ENCODE measurements around the gene UBE2F. TPM values are rescaled to one million over a fixed set of nuclear protein-coding genes. Genes with fewer than 3 reads are reported as not detected.
A peak's percentile ranks its signal among the peaks of the same experiment; 100 is the strongest.

Gene UBE2F
- total and polyA plus RNA-seq, 2 of the 13 experiments (the other 11 are each of a cell fraction or from before 2014, with no cell fraction given), result 35.4 to 73.1 TPM

- ATAC-seq (no peak), DNase-seq (ENCODE audit: low spot score) (no peak), FAIRE-seq (no peak)
- H2AFZ ChIP-seq (ENCODE audit: low read length), result no peak overlapping the region
- no peak for TF ChIP-seq PHF8 (CRISPR knock-in tag; IDR thresholded peaks at IDR 0.05)
- no peak for TF ChIP-seq EHMT2 (IDR thresholded peaks at IDR 0.05; ENCODE audit: borderline replicate concordance, low read depth, low read length)
- no peak for TF ChIP-seq ZNF232 (CRISPR knock-in tag; IDR thresholded peaks at IDR 0.05; ENCODE audit: borderline replicate concordance)
- no peak for TF ChIP-seq ZNF224 (CRISPR knock-in tag; IDR thresholded peaks at IDR 0.05)
- no peak for TF ChIP-seq NFIB (CRISPR knock-in tag; IDR thresholded peaks at IDR 0.05; ENCODE audit: borderline replicate concordance)
- no peak for TF ChIP-seq ZNF567 (CRISPR knock-in tag; IDR thresholded peaks at IDR 0.05; ENCODE audit: borderline replicate concordance)
- no peak for TF ChIP-seq STAT6 (CRISPR knock-in tag; IDR thresholded peaks at IDR 0.05; ENCODE audit: borderline replicate concordance)
- no peak for TF ChIP-seq MAF1 (CRISPR knock-in tag; IDR thresholded peaks at IDR 0.05; ENCODE audit: borderline replicate concordance)
- TF ChIP-seq NR2F1 (CRISPR knock-in tag; IDR thresholded peaks at IDR 0.05), result no peak
- TF ChIP-seq ZNF282 (IDR thresholded peaks at IDR 0.05; ENCODE audit: partially characterized antibody), result no peak
- no peak for TF ChIP-seq SKI (IDR thresholded peaks at IDR 0.05; ENCODE audit: partially characterized antibody)
- H3K27me3 ChIP-seq (ENCODE audit: control insufficient read depth in 1 of 2, insufficient read depth in 2 of 2, low read length in 2 of 2), result no peaks in the 10 kb centered on the region
- intact Hi-C loops (cut with micrococcal nuclease; ENCODE audit: unreplicated experiment) (loop anchor here (10.0 kb wide), 1 partner anchor 375 kb away; no protein-coding TSS in a partner anchor), in situ Hi-C loops (cut with HindIII; ENCODE audit: extremely low pct_ligation_motif_present, low pct_unique_long_range_greater_than_20kb) (no loop called here)
- H3K9ac ChIP-seq (ENCODE audit: insufficient read depth, low read depth, low read length), result no peak overlapping the region
- peaks cover 5% of the 10 kb centered on the region for H3K4me1 ChIP-seq (ENCODE audit: insufficient read depth, low read length)
- POLR2A ChIA-PET, result interaction anchor here (1.3 kb wide), 1 partner anchor 26 kb away, joined by 3 read pairs; no protein-coding TSS in a partner anchor
- H3K27ac ChIP-seq (ENCODE audit: extremely low read length, insufficient read depth, low read length), result no peak overlapping the region
- 96% methylated on average over 9 of the region's 9 CpGs for WGBS (ENCODE audit: low lambda C conversion rate)
- no peak overlapping the region for H3K4me3 ChIP-seq (replicated peaks in 1 of 3; ENCODE audit: insufficient read depth in 1 of 3, low read depth in 2 of 3, low read length in 3 of 3)
- CTCF ChIA-PET (ENCODE audit: low intra/inter-chr PET ratio, low total read pairs), result no interaction called here
- H4K20me1 ChIP-seq (ENCODE audit: insufficient read depth, low read length), result no peaks in the 10 kb centered on the region
- peaks cover 20 to 74% of the 10 kb centered on the region in 2 experiments for H3K36me3 ChIP-seq (replicated peaks in 1 of 2; ENCODE audit: control insufficient read depth in 1 of 2, insufficient read depth in 2 of 2, low read length in 2 of 2)
- H3K4me2 ChIP-seq (ENCODE audit: low read depth, low read length), result no peak overlapping the region
- peaks cover 7% of the 10 kb centered on the region for H3K79me2 ChIP-seq (ENCODE audit: insufficient read depth, low read length)
- BruUV-seq (replicated peaks), result TSS peak; percentile 26
- no peaks in the 10 kb centered on the region for H3K9me3 ChIP-seq (ENCODE audit: low read length)
These were observed 103.1 kb downstream of the UBE2F start for GRCh38 chr2:238069877-238070276.
